SHP77 treated with DMSO at 0.1 percent for 48 hours (cell line): ENCODE data around the gene RNF4.
"Not testable (repeated sequence)": the region's sequence is repeated elsewhere in the genome, so short reads cannot be mapped to it uniquely, and the experiment has no call there.

Experiments
- DNase-seq: peaks from one replicate; lab custom pipeline; 2025; lab: John Stamatoyannopoulos, UW

RNF4 gene

GRCh38 chr4:2457481-2458295 lies 11.2 kb upstream of the RNF4 start:
- DNase-seq = no peak

GRCh38 chr4:2458546-2459491 lies 10.1 kb upstream of the RNF4 start:
- DNase-seq = no peak

- DNase-seq = no peak
Observed at GRCh38 chr4:2459589-2460349, 9.1 kb upstream of the RNF4 start.

GRCh38 chr4:2461246-2461960 lies 7.5 kb upstream of the RNF4 start:
- DNase-seq = no peak

- DNase-seq = no peak
Observed at GRCh38 chr4:2462218-2462991, 6.5 kb upstream of the RNF4 start.

- no peak for DNase-seq
Observed at GRCh38 chr4:2462992-2463762, 5.7 kb upstream of the RNF4 start.

- DNase-seq = no peak
Observed at GRCh38 chr4:2465032-2465431, 3.9 kb upstream of the RNF4 start.

GRCh38 chr4:2465544-2465943 lies 3.4 kb upstream of the RNF4 start:
- DNase-seq = not testable (repeated sequence)

- no peak for DNase-seq
Observed at GRCh38 chr4:2469192-2469984, 482 bp downstream of the RNF4 start.

- no peak for DNase-seq
Observed at GRCh38 chr4:2470791-2471190, 1.9 kb downstream of the RNF4 start.

- no peak for DNase-seq
Observed at GRCh38 chr4:2472187-2472586, 3.3 kb downstream of the RNF4 start.

GRCh38 chr4:2478229-2478628 lies 9.3 kb downstream of the RNF4 start:
- DNase-seq = no peak

GRCh38 chr4:2480649-2481048 lies 11.7 kb downstream of the RNF4 start:
- DNase-seq = no peak

GRCh38 chr4:2482192-2482591 lies 13.3 kb downstream of the RNF4 start:
- no peak for DNase-seq

GRCh38 chr4:2482693-2483092 lies 13.8 kb downstream of the RNF4 start:
- DNase-seq = no peak

GRCh38 chr4:2483237-2483636 lies 14.3 kb downstream of the RNF4 start:
- no peak for DNase-seq

- no peak for DNase-seq
Observed at GRCh38 chr4:2484185-2484584, 15.3 kb downstream of the RNF4 start.

GRCh38 chr4:2484993-2485392 lies 16.1 kb downstream of the RNF4 start:
- DNase-seq = no peak

GRCh38 chr4:2485956-2486355 lies 17.1 kb downstream of the RNF4 start:
- DNase-seq = no peak
